AG10803 (cell line): ENCODE data around the gene ALOX5AP.

Experiments used
- DNase-seq: peaks from one replicate; pipeline ENCODE4 v3.0.0; 2010; ENCODE audit warnings: low read depth
- H3K4me3 ChIP-seq: 2 replicates; pipeline ENCODE4 v1.5.1; 2011; ENCODE audit warnings: mild to moderate bottlenecking, low read length, control low read depth
- CTCF ChIP-seq: conservative IDR thresholded peaks from 2 replicates; pipeline ENCODE4 v1.5.1; 2011; ENCODE audit warnings: mild to moderate bottlenecking, low read length, control low read depth, inconsistent platforms

ALOX5AP gene

GRCh38 chr13:30704596-30704995, 30.7 kb upstream of the ALOX5AP start:
- DNase-seq = no peak
- H3K4me3 ChIP-seq = no peak overlapping the region
- TF ChIP-seq CTCF = no peak

DNA sequence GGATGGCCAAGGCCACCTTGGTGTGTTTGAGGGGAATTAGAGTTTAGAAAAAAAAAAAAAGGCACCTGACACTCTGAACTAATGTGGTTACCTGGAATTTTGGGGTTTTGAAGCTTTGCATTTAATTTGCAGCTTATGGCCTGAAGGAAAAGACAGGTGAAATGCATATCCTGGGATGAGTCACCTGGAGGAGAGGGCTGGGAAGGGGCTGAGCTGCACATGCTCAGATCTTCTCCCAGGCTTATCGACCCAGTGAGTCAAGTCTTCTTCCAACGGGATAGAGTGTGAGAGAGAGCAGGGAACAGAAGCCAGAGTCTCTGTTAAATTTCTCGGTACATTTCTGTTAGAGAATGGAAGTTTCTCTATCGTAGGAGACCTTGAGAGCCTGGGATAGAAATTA, 29.7 kb upstream of the ALOX5AP start:
- TF ChIP-seq CTCF = no peak
- DNase-seq = no peak

DNA sequence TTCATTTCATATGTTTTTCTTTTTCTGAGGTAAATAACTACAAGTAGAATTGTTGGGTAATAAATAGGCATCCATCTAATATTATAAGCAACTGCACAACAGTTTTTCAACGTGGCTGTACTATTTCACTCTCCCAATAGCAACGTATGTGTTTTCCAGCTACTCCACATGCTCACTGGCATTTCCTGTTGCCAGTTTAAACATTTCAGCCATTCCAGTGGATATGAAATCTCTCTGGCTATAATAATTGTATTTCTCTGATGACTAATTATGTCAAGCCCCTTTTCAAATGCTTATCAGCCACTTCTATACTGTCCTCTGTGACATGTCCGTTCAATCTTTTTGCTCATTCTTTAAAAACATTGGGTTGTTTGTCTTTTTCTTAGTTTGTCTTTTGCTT, 26.8 kb upstream of the ALOX5AP start:
- DNase-seq = peak; percentile 64
- H3K4me3 ChIP-seq = no peak overlapping the region
- no peak for TF ChIP-seq CTCF

More for the DNA sequence above, 29.7 kb upstream of the ALOX5AP start:
- H3K4me3 ChIP-seq = no peak overlapping the region

DNA sequence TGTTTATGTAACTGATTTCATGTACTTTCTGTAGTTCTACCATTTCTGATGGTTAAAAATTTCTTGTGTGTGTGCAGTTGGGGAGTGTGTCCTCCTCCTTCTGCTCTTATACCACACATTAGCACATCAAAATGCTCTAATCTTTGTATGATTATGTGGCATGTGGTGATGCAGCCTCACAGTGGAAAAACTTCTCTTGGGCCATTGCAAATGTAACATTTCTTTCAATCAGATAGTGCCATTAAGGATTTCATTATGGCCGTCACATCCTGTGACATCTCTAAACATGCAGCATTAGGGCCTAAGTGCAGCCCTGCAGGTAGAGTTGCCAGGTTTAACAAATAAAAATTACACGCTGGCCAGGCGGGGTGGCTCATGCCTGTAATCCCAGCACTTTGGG, 24.9 kb upstream of the ALOX5AP start:
- H3K4me3 ChIP-seq = no peak overlapping the region
- DNase-seq = no peak
- TF ChIP-seq CTCF = no peak

- no peak overlapping the region for H3K4me3 ChIP-seq
- no peak for TF ChIP-seq CTCF
- peak; percentile 47 for DNase-seq
Measured at GRCh38 chr13:30711375-30711774, 24.0 kb upstream of the ALOX5AP start.

DNA sequence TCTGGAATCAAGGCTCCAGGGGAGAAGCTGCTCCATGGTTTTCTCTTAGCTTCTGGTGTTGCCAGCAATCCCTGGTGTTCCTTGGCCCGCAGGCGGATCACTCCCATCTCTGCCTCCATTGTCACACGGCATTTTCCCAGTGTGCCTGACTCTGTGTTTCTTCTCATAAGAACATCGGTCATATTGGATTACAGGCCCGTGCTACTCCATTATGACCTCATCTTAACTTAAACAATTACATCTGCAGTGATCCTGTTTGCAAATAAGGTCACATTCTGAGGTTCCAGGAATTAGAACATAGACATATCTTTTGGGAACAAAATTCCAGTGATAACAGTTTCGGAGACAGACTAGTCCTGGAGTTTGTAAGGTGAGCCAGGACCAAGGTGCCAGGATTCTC, 23.5 kb upstream of the ALOX5AP start:
- no peak for TF ChIP-seq CTCF
- H3K4me3 ChIP-seq = no peak overlapping the region
- no peak for DNase-seq

- H3K4me3 ChIP-seq = no peak overlapping the region
- no peak for TF ChIP-seq CTCF
- peak; percentile 38 for DNase-seq
Measured at GRCh38 chr13:30712536-30713532, 22.5 kb upstream of the ALOX5AP start.
